Skeletal muscle satellite cell (primary cell): ENCODE data around the gene SLC4A8.

Experiments used
- H3K27me3 ChIP-seq: 2 replicates; pipeline ENCODE4 v1.7.0; 2013; ENCODE audit warnings: low read length; ENCODE audit not compliant: control insufficient read depth, insufficient read depth
- H3K36me3 ChIP-seq: 2 replicates; pipeline ENCODE4 v1.7.0; 2013; ENCODE audit warnings: mild to moderate bottlenecking, control low read depth, low read length; ENCODE audit not compliant: insufficient read depth
- H3K4me1 ChIP-seq: 2 replicates; pipeline ENCODE4 v1.7.0; 2013; ENCODE audit warnings: low read length; ENCODE audit not compliant: control insufficient read depth, insufficient read depth
- H3K4me2 ChIP-seq: 2 replicates; pipeline ENCODE4 v1.7.0; 2013; ENCODE audit warnings: mild to moderate bottlenecking, low read length
- H3K4me3 ChIP-seq: 2 replicates; pipeline ENCODE4 v1.7.0; 2013; ENCODE audit warnings: low read length
- H3K9ac ChIP-seq: 2 replicates; pipeline ENCODE4 v1.7.0; 2013; ENCODE audit warnings: mild to moderate bottlenecking, low read depth, low read length, moderate library complexity
- H3K9me3 ChIP-seq: replicated peaks from 2 replicates; pipeline ENCODE4 v1.7.0; 2013; ENCODE audit warnings: mild to moderate bottlenecking, control low read depth, low read length

Gene SLC4A8

GRCh38 chr12:51401020-51401419, 23.6 kb upstream of the SLC4A8 start:
- H3K4me3 ChIP-seq, result no peak overlapping the region
- no peaks in the 10 kb centered on the region for H3K27me3 ChIP-seq
- no peaks in the 10 kb centered on the region for H3K9me3 ChIP-seq
- peaks cover 3% of the 10 kb centered on the region for H3K4me1 ChIP-seq
- no peak overlapping the region for H3K9ac ChIP-seq
- H3K36me3 ChIP-seq, result no peaks in the 10 kb centered on the region
- no peak overlapping the region for H3K4me2 ChIP-seq

GRCh38 chr12:51401486-51401885, 23.1 kb upstream of the SLC4A8 start:
- H3K4me3 ChIP-seq, result no peak overlapping the region
- peaks cover 3% of the 10 kb centered on the region for H3K4me1 ChIP-seq
- no peaks in the 10 kb centered on the region for H3K36me3 ChIP-seq
- H3K27me3 ChIP-seq, result no peaks in the 10 kb centered on the region
- H3K9ac ChIP-seq, result no peak overlapping the region
- H3K9me3 ChIP-seq, result no peaks in the 10 kb centered on the region
- no peak overlapping the region for H3K4me2 ChIP-seq

GRCh38 chr12:51401900-51402299, 22.7 kb upstream of the SLC4A8 start:
- Histone ChIP-seq H3K9me3 (no peaks in the 10 kb centered on the region), H3K4me3 (no peak overlapping the region), H3K4me2 (no peak overlapping the region), H3K36me3 (no peaks in the 10 kb centered on the region), H3K9ac (no peak overlapping the region), H3K4me1 (peaks cover 3% of the 10 kb centered on the region), H3K27me3 (no peaks in the 10 kb centered on the region)

- H3K4me2 ChIP-seq, result no peak overlapping the region
Observed at GRCh38 chr12:51403159-51403558, 21.5 kb upstream of the SLC4A8 start.

GRCh38 chr12:51403681-51404136, 20.9 kb upstream of the SLC4A8 start:
- Histone ChIP-seq H3K36me3 (no peaks in the 10 kb centered on the region), H3K27me3 (no peaks in the 10 kb centered on the region), H3K4me1 (peaks cover 3% of the 10 kb centered on the region), H3K9me3 (no peaks in the 10 kb centered on the region), H3K9ac (no peak overlapping the region), H3K4me3 (no peak overlapping the region), H3K4me2 (no peak overlapping the region)

More at GRCh38 chr12:51403159-51403558, 21.5 kb upstream of the SLC4A8 start:
- Histone ChIP-seq H3K9me3 (no peaks in the 10 kb centered on the region), H3K4me3 (no peak overlapping the region), H3K27me3 (no peaks in the 10 kb centered on the region), H3K36me3 (no peaks in the 10 kb centered on the region), H3K9ac (no peak overlapping the region), H3K4me1 (peaks cover 3% of the 10 kb centered on the region)

GRCh38 chr12:51404627-51405026, 20.0 kb upstream of the SLC4A8 start:
- H3K4me2 ChIP-seq, result no peak overlapping the region
- no peak overlapping the region for H3K9ac ChIP-seq
- peaks cover 3% of the 10 kb centered on the region for H3K4me1 ChIP-seq
- no peaks in the 10 kb centered on the region for H3K9me3 ChIP-seq
- H3K36me3 ChIP-seq, result no peaks in the 10 kb centered on the region
- no peak overlapping the region for H3K4me3 ChIP-seq
- no peaks in the 10 kb centered on the region for H3K27me3 ChIP-seq

- no peaks in the 10 kb centered on the region for H3K9me3 ChIP-seq
- H3K27me3 ChIP-seq, result no peaks in the 10 kb centered on the region
- H3K36me3 ChIP-seq, result no peaks in the 10 kb centered on the region
- H3K4me1 ChIP-seq, result peaks cover 3% of the 10 kb centered on the region
- H3K4me2 ChIP-seq, result no peak overlapping the region
- no peak overlapping the region for H3K9ac ChIP-seq
- H3K4me3 ChIP-seq, result no peak overlapping the region
Observed at GRCh38 chr12:51405801-51406207, 18.8 kb upstream of the SLC4A8 start.

- no peaks in the 10 kb centered on the region for H3K27me3 ChIP-seq
- H3K9ac ChIP-seq, result no peak overlapping the region
- peaks cover 3% of the 10 kb centered on the region for H3K4me1 ChIP-seq
- no peaks in the 10 kb centered on the region for H3K9me3 ChIP-seq
- no peak overlapping the region for H3K4me3 ChIP-seq
- H3K4me2 ChIP-seq, result no peak overlapping the region
- H3K36me3 ChIP-seq, result no peaks in the 10 kb centered on the region
Observed at GRCh38 chr12:51406290-51406689, 18.3 kb upstream of the SLC4A8 start.

- peaks cover 3% of the 10 kb centered on the region for H3K4me1 ChIP-seq
- H3K9ac ChIP-seq, result no peak overlapping the region
- no peak overlapping the region for H3K4me3 ChIP-seq
- H3K27me3 ChIP-seq, result no peaks in the 10 kb centered on the region
- no peaks in the 10 kb centered on the region for H3K36me3 ChIP-seq
- no peak overlapping the region for H3K4me2 ChIP-seq
- H3K9me3 ChIP-seq, result no peaks in the 10 kb centered on the region
Observed at GRCh38 chr12:51406859-51407258, 17.8 kb upstream of the SLC4A8 start.

GRCh38 chr12:51407604-51408003, 17.0 kb upstream of the SLC4A8 start:
- H3K4me1 ChIP-seq, result peaks cover 3% of the 10 kb centered on the region
- no peaks in the 10 kb centered on the region for H3K36me3 ChIP-seq
- no peak overlapping the region for H3K4me2 ChIP-seq
- H3K9ac ChIP-seq, result no peak overlapping the region
- no peak overlapping the region for H3K4me3 ChIP-seq
- no peaks in the 10 kb centered on the region for H3K9me3 ChIP-seq
- no peaks in the 10 kb centered on the region for H3K27me3 ChIP-seq

GRCh38 chr12:51409846-51410245, 14.8 kb upstream of the SLC4A8 start:
- H3K9me3 ChIP-seq, result no peaks in the 10 kb centered on the region
- no peak overlapping the region for H3K4me2 ChIP-seq
- H3K9ac ChIP-seq, result no peak overlapping the region
- no peaks in the 10 kb centered on the region for H3K36me3 ChIP-seq
- H3K4me1 ChIP-seq, result peaks cover 5% of the 10 kb centered on the region
- no peak overlapping the region for H3K4me3 ChIP-seq
- no peaks in the 10 kb centered on the region for H3K27me3 ChIP-seq

GRCh38 chr12:51413149-51413548, 11.5 kb upstream of the SLC4A8 start:
- H3K4me3 ChIP-seq, result no peak overlapping the region
- no peak overlapping the region for H3K4me2 ChIP-seq
- H3K27me3 ChIP-seq, result no peaks in the 10 kb centered on the region
- peaks cover 5% of the 10 kb centered on the region for H3K4me1 ChIP-seq
- no peaks in the 10 kb centered on the region for H3K36me3 ChIP-seq
- H3K9ac ChIP-seq, result no peak overlapping the region
- H3K9me3 ChIP-seq, result no peaks in the 10 kb centered on the region
